Type B pancreatic cell (in vitro differentiated cells): ENCODE measurements around the gene TSPOAP1. TPM values are rescaled to one million over a fixed set of nuclear protein-coding genes. Genes with fewer than 3 reads are reported as not detected.

Source experiments
- DNase-seq: peaks from one replicate; pipeline ENCODE4 v3.0.0; 2021; ENCODE audit warnings: mixed read lengths; ENCODE audit not compliant: unreplicated experiment; ENCODE audit errors: extremely low spot score
- H3K27ac Mint-ChIP-seq: 2 replicates; pipeline ENCODE4 v1.8.0; 2021; ENCODE audit warnings: mild to moderate bottlenecking, mixed read lengths
- H3K27me3 Mint-ChIP-seq: 2 replicates; pipeline ENCODE4 v1.8.0; 2021; ENCODE audit warnings: mixed read lengths
- H3K36me3 Mint-ChIP-seq: 2 replicates; pipeline ENCODE4 v1.8.0; 2021; ENCODE audit warnings: mixed read lengths
- H3K4me1 Mint-ChIP-seq: one replicate; pipeline ENCODE4 v1.8.0; 2021; ENCODE audit warnings: mixed read lengths; ENCODE audit not compliant: unreplicated experiment
- H3K4me3 Mint-ChIP-seq: 2 replicates; pipeline ENCODE4 v1.8.0; 2021; ENCODE audit warnings: mild to moderate bottlenecking, mixed read lengths
- H3K9me3 Mint-ChIP-seq: 2 replicates; pipeline ENCODE4 v1.8.0; 2021; ENCODE audit warnings: mixed read lengths
- total RNA-seq: library from RNA; stranded (reverse); gene quantifications from 2 replicates; pipeline ENCODE4 v1.2.1, GENCODE V29; 2021; ENCODE audit warnings: low replicate concordance
- TF ChIP-seq, protein P1 (sequence below): fragments of 200-600 bp; sonication (generic); conservative IDR thresholded peaks from 2 replicates; pipeline ENCODE4 v1.5.0; 2021; ENCODE audit warnings: antibody characterized with exemption, mild to moderate bottlenecking

The TSPOAP1 gene
- total RNA-seq, 1 donor from 2014 or later, result 18.4 TPM

DNA sequence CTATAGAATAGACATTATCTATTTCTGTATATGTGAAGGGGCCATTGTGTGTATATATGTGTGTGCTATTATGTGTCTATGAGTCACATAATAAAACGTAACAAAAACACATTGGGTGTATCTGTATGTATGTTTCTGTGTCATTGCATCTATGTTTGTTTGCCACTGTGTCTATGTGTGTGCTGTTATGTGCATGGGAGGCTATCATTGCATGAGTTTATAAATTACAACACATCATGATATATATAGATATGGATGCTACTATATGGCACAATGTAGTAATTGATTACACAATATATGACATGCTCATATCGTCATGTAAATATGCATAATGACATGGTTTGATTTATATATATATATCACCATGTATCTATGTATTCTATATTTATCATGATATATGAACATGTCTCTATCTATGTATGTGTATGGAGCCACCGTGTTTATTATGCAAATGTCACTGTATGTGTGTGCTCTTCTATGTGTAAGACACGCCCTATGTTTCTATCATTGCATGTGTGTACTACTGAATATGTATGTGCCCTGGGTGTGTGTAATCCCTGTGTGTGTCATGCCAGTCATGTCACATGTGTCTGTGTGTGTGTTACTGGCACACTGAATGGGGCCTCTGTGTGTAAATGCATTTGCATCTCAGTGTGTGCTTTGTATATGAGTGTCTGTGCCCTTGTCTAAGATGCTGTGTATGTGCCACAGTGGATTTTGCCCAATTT is 1.4 kb upstream of the TSPOAP1 start:
- Mint-ChIP-seq H3K9me3 (no peaks in the 10 kb centered on the region), H3K27ac (no peak overlapping the region), H3K27me3 (peaks cover 17% of the 10 kb centered on the region), H3K36me3 (no peaks in the 10 kb centered on the region), H3K4me1 (peaks cover 22% of the 10 kb centered on the region), H3K4me3 (no peak overlapping the region)
- no peak for DNase-seq
- TF ChIP-seq, protein P1, sequence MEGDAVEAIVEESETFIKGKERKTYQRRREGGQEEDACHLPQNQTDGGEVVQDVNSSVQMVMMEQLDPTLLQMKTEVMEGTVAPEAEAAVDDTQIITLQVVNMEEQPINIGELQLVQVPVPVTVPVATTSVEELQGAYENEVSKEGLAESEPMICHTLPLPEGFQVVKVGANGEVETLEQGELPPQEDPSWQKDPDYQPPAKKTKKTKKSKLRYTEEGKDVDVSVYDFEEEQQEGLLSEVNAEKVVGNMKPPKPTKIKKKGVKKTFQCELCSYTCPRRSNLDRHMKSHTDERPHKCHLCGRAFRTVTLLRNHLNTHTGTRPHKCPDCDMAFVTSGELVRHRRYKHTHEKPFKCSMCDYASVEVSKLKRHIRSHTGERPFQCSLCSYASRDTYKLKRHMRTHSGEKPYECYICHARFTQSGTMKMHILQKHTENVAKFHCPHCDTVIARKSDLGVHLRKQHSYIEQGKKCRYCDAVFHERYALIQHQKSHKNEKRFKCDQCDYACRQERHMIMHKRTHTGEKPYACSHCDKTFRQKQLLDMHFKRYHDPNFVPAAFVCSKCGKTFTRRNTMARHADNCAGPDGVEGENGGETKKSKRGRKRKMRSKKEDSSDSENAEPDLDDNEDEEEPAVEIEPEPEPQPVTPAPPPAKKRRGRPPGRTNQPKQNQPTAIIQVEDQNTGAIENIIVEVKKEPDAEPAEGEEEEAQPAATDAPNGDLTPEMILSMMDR, result no peak

DNA sequence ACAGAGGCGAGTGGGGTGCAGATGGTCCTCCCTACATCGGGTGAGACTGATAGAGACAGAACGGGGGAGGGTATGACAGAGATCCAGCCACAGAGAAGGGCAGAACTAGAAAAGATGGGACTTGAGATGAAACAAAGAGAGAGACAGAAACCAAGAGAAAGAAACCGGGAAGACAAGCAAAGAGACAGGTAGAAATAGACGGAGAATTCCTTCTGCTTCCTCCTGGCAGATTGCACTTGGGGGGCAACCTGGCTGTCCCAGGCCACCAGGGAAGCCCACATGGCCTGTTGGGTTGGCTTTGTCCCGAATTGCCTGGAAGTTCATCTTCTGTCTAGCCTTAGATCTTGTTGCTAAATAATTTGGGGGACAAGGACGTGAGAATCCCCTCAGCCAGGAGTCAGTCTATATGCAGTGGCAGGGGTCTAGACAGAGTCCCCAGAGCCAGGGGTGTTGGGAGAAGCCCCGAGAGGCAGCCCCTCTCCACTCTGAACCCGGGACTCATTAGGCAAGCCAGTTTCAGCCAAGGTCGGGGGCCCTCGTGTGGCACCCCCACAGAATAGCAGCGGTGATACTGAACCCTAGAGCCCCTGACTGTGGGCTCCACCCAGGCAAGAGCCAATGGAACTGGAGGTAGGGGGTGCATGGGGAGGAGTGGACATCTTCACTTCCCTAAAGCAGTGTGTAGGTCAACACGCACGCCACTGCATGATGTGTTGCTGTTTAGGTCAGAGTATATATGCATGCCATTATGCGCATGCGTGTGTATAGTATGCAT is 627 bp upstream of the TSPOAP1 start:
- Mint-ChIP-seq H3K36me3 (no peaks in the 10 kb centered on the region), H3K27me3 (peaks cover 17% of the 10 kb centered on the region), H3K4me1 (peaks cover 23% of the 10 kb centered on the region), H3K9me3 (no peaks in the 10 kb centered on the region), H3K4me3 (peak overlapping the region; percentile 69), H3K27ac (no peak overlapping the region)
- TF ChIP-seq, protein P1, result peak; percentile 26
- no peak for DNase-seq

DNA sequence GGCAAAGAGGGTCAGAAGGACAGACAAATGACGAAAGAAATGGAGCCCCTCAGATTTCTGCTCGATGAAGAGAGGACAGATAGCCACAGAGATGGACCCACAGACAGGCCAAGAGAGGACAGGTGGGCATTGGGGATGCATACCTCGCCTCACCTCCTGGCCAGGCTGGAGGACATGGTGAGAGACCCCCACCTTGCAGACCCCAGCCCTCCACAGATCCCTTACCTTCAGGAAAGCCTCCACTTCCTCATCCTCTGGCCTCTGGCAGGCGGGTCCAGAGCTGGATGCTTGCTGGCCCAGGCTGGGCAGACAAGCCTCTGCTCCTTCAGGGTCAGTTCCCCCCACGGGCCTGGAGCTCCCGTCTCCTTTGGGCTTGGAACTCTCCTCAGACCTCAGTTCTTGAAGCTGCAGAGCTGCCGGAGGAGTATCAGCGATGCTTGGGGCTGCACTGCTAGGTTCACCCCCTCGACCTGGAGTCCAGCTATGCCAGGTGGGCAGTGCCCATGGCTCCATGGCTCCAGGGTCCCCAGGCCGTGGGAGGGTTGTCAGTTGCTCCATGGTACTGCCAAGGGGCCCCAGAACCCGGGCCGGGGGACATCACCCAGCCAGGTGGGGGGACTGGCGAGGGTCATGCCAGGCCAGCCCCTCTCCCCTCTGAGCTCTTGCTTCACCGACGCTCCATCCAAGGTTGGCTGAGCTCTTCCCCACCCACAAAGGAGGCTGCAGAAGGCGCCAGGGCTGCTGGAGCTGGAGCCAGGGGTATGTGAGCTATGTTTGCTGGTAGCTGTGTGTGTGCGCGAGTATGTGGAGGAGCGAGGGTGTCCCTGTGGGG is 1.0 kb downstream of the TSPOAP1 start:
- Mint-ChIP-seq H3K36me3 (no peaks in the 10 kb centered on the region), H3K4me3 (peak overlapping the region; percentile 69), H3K27me3 (peaks cover 17% of the 10 kb centered on the region), H3K4me1 (peaks cover 23% of the 10 kb centered on the region), H3K27ac (no peak overlapping the region), H3K9me3 (no peaks in the 10 kb centered on the region)
- no peak for DNase-seq
- TF ChIP-seq, protein P1, result no peak

DNA sequence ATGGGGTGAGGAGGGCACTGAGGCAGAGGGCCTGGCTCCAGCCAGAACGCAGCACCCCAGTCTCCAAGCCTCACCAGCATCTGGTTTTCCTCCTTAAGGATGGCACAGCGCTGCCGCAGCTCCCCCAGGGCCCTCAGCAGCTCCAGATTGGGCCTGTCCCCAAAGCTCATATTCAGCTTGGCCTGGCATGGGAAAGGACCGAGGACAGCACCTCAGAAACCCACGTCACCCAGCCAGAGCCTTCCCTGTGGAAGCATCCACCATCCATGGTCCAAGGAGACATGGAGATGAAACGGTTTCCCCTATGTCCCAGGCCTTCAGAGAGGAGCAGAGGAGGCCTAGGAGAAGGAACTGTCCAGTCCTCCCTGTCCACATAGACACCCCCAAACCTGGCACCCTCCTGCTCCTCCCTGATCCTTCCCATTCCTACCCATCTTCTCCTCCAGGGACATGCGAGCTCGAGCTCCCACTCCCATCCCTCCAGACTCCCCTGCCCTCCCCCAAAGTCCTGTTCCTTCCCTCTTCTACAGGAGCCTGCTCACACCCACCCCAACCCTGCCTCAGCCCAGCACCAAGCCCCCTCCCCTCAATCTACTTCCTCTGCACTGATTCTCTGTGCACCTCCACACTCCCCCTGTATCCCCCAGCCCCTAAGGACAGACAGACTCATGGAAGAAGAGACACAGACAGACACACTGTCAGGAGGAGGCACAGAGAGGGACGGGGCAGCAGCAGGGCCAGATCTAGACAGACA is 1.8 kb downstream of the TSPOAP1 start:
- Mint-ChIP-seq H3K36me3 (no peaks in the 10 kb centered on the region), H3K27me3 (peaks cover 17% of the 10 kb centered on the region), H3K27ac (no peak overlapping the region), H3K9me3 (no peaks in the 10 kb centered on the region), H3K4me3 (peak overlapping the region; percentile 40), H3K4me1 (peaks cover 23% of the 10 kb centered on the region)
- no peak for DNase-seq
- TF ChIP-seq, protein P1, result no peak

DNA sequence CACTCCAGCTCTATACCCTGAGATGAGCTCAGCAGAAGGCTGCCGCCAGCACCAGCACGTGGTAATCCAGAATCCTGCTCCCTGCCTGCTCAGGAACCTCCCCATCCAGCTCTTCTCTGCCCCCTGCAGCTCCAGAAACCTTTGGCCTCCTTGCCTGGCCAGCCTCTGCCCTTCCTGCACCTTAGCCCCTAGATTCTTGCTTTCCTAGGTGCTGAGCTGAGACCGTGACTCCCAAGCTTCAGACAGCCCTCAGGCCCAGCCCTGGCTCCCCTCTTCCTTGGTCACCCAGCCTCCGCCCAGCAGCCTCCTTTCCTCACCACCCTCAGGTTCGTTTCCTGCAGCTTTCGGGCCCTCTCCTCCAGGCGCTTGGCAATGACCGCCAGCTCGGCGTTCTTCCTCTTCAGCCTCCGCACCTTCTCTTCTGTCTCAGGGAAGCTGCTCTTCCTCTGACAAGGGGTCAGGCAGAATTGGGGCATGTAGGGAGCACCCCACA is 2.6 kb downstream of the TSPOAP1 start:
- TF ChIP-seq, protein P1, result no peak

More for the DNA sequence above, 2.6 kb downstream of the TSPOAP1 start:
- peaks cover 20% of the 10 kb centered on the region for H3K27me3 Mint-ChIP-seq
- no peak for DNase-seq
- H3K36me3 Mint-ChIP-seq, result no peaks in the 10 kb centered on the region
- H3K27ac Mint-ChIP-seq, result no peak overlapping the region
- H3K9me3 Mint-ChIP-seq, result no peaks in the 10 kb centered on the region
- H3K4me1 Mint-ChIP-seq, result peaks cover 23% of the 10 kb centered on the region
- H3K4me3 Mint-ChIP-seq, result peak overlapping the region; percentile 83
